ENCODE measurements around the gene NFYB.

GRCh38 chr12:104165801-104166200, 27.8 kb upstream of the NFYB start:
- TF ChIP-seq CTCF (IDR thresholded peaks at IDR 0.05; ENCODE audit: insufficient read depth, low read length, poor library complexity, severe bottlenecking) = no peak
- TF ChIP-seq EZH2phosphoT487 (conservative IDR thresholded peaks at IDR 0.05; ENCODE audit: low read length) = no peak
